CD4-positive, alpha-beta memory T cell (primary cell): ENCODE results near the gene KDM4C. TPM values are rescaled to one million over a fixed set of nuclear protein-coding genes. Genes with fewer than 3 reads are reported as not detected.
"Not testable (repeated sequence)": the region's sequence is repeated elsewhere in the genome, so short reads cannot be mapped to it uniquely, and the experiment has no call there.

Experiments
- CTCF ChIA-PET: fragments of 350-600 bp; sonication (Branson Sonifier 250); formaldehyde crosslinking; loops from one replicate; lab custom pipeline; 2021; ENCODE audit warnings: inconsistent platforms; ENCODE audit not compliant: partially characterized antibody; lab: Charles Lee
- POLR2A ChIA-PET: fragments of 350-600 bp; sonication (Branson Sonifier 250); formaldehyde crosslinking; loops from one replicate; lab custom pipeline; 2021; ENCODE audit not compliant: partially characterized antibody; lab: Charles Lee
- DNase-seq, 5 donors: peaks; one replicate each; pipeline versions ENCODE4 v3.0.0 to v3.0.0-alpha.2; 2020 to 2022; ENCODE audit warnings: mixed read lengths in 1 of 5
- H3K27ac ChIP-seq: one replicate; pipeline ENCODE4 v1.7.0; 2013; ENCODE audit warnings: low read depth, low read length
- H3K27me3 ChIP-seq: 2 replicates; pipeline ENCODE4 v1.7.0; 2013; ENCODE audit warnings: mild to moderate bottlenecking, low read length, moderate library complexity; ENCODE audit not compliant: insufficient read depth
- H3K36me3 ChIP-seq: 2 replicates; pipeline ENCODE4 v1.7.0; 2013; ENCODE audit warnings: mild to moderate bottlenecking, low read length, moderate library complexity; ENCODE audit not compliant: insufficient read depth
- H3K4me1 ChIP-seq: 2 replicates; pipeline ENCODE4 v1.7.0; 2013; ENCODE audit warnings: mild to moderate bottlenecking, low read length, moderate library complexity; ENCODE audit not compliant: insufficient read depth
- H3K4me3 ChIP-seq, 2 donors: one replicate each; pipeline ENCODE4 v1.7.0; 2013; ENCODE audit warnings: low read length in 2 of 2, mild to moderate bottlenecking in 1 of 2
- H3K9me3 ChIP-seq, 2 donors: one replicate each; pipeline ENCODE4 v1.7.0; 2013; ENCODE audit warnings: low read length in 2 of 2, control low read depth in 1 of 2; ENCODE audit not compliant: control insufficient read depth in 1 of 2
- H3K27ac Mint-ChIP-seq, 7 donors: one replicate each; pipeline ENCODE4 v1.8.0; 2020 to 2021; ENCODE audit warnings: mixed read lengths in 7 of 7, mild to moderate bottlenecking in 6 of 7, inconsistent platforms in 3 of 7, moderate library complexity in 3 of 7
- H3K27me3 Mint-ChIP-seq, 2 donors: one replicate each; pipeline ENCODE4 v1.8.0; 2020 to 2021; ENCODE audit warnings: mixed read lengths in 2 of 2
- H3K36me3 Mint-ChIP-seq, 2 donors: one replicate each; pipeline ENCODE4 v1.8.0; 2020 to 2021; ENCODE audit warnings: mixed read lengths in 2 of 2, inconsistent platforms in 1 of 2, mild to moderate bottlenecking in 1 of 2
- H3K4me1 Mint-ChIP-seq, 4 donors: one replicate each; pipeline ENCODE4 v1.8.0; 2020 to 2021; ENCODE audit warnings: mixed read lengths in 4 of 4, mild to moderate bottlenecking in 1 of 4
- H3K4me3 Mint-ChIP-seq, 8 donors: one replicate each; pipeline ENCODE4 v1.8.0; 2020 to 2021; ENCODE audit warnings: mixed read lengths in 8 of 8, mild to moderate bottlenecking in 7 of 8, moderate library complexity in 6 of 8, inconsistent platforms in 3 of 8
- H3K9me3 Mint-ChIP-seq, 8 donors: one replicate each; pipeline ENCODE4 v1.8.0; 2020 to 2021; ENCODE audit warnings: mixed read lengths in 8 of 8, mild to moderate bottlenecking in 5 of 8, inconsistent platforms in 3 of 8, moderate library complexity in 1 of 8
- intact Hi-C: fragments of 100-400 bp; cut with micrococcal nuclease; formaldehyde crosslinking; loops from one replicate; pipeline ENCODE4 v1.15.1; 2023
- polyA plus RNA-seq, 2 donors: library from polyadenylated mRNA; unstranded; fragments of 300-500 nt; fragmentation: Illumina TruSeq; gene quantifications; one replicate each; pipeline ENCODE4 v1.2.3, GENCODE V29; 2021
- total RNA-seq, 2 experiments: library from RNA; stranded (reverse); gene quantifications; one replicate each; pipeline ENCODE4 v1.2.3, GENCODE V29; 2021

The KDM4C gene
- total and polyA plus RNA-seq, 4 experiments from 2014 or later: 36.3 to 90.7 (median 58.8) TPM

DNA sequence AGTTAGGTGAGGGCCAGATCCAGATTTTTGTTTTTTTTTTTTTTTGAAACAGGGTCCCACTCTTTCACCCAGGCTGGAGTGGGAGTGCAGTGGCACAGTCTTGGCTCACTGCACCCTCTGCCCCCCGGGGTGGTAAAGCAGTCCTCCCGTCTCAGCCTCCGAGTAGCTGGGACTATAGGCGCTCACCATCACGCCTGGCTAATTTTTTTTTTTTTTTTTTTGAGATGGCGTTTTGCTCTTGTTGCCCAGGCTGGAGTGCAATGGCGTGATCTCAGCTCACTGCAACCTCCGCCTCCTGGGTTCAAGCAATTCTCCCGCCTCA is 31.2 kb downstream of the KDM4C start:
- peaks cover 40% of the 10 kb centered on the region for H3K4me1 ChIP-seq
- CTCF ChIA-PET, H3K27ac ChIP-seq: not testable (repeated sequence)

DNA sequence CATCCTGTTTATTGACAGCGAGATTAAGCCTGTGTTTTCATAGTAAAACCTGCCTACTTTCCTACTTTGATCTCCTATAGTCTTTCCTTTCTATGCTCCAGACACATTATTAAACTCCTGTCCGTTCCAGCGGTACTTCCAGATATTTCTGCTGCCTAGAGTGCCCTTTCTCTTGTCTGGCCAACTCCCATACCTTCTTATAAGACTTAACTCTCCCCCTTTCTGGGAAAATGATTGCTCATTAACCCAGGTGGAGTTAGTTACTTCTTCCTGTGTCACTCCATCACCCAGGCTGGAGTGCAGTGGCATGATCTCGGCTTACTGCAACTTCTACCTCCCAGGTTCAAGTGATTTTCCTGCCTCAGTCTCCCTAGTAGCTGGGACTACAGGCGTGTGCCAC is 33.1 kb downstream of the KDM4C start:
- POLR2A ChIA-PET: no interaction called here
- intact Hi-C loops: no loop called here
- Mint-ChIP-seq H3K4me3 (no peak overlapping the region), H3K4me1 (peaks cover 25 to 39% (median 32%) of the 10 kb centered on the region in 4 donors), H3K36me3 (peaks cover 26 to 27% of the 10 kb centered on the region in 2 donors), H3K27ac (peak overlapping the region in 4 of 7 donors; percentile 5 to 72 (median 52)), H3K27me3 (no peaks in the 10 kb centered on the region), H3K9me3 (no peaks in the 10 kb centered on the region)
- H3K36me3 ChIP-seq: peaks cover 10% of the 10 kb centered on the region
- H3K4me3 ChIP-seq: no peak overlapping the region
- peaks cover 23% of the 10 kb centered on the region for H3K4me1 ChIP-seq
- no peaks in the 10 kb centered on the region for H3K9me3 ChIP-seq
- CTCF ChIA-PET: no interaction called here
- H3K27me3 ChIP-seq: no peaks in the 10 kb centered on the region
- no peak for DNase-seq
- no peak overlapping the region for H3K27ac ChIP-seq

More for the DNA sequence above, 31.2 kb downstream of the KDM4C start:
- peaks cover 15 to 17% of the 10 kb centered on the region in 2 donors for H3K36me3 Mint-ChIP-seq
- DNase-seq, H3K36me3 ChIP-seq, H3K9me3 ChIP-seq, H3K9me3 Mint-ChIP-seq, H3K4me3 ChIP-seq, H3K27me3 ChIP-seq, intact Hi-C loops, POLR2A ChIA-PET, H3K27me3 Mint-ChIP-seq, H3K4me3 Mint-ChIP-seq: not testable (repeated sequence)
- H3K4me1 Mint-ChIP-seq: peaks cover 30 to 58% (median 43%) of the 10 kb centered on the region in 4 donors
- peak overlapping the region in 1 of 7 donors; percentile 76 for H3K27ac Mint-ChIP-seq

GRCh38 chr9:6793203-6793602 is 35.4 kb downstream of the KDM4C start:
- Histone ChIP-seq H3K36me3 (peaks cover 10% of the 10 kb centered on the region), H3K27ac (no peak overlapping the region), H3K4me1 (peaks cover 5% of the 10 kb centered on the region), H3K27me3 (no peaks in the 10 kb centered on the region), H3K4me3 (no peak overlapping the region), H3K9me3 (no peaks in the 10 kb centered on the region)
- POLR2A ChIA-PET: no interaction called here
- Mint-ChIP-seq H3K4me3 (no peak overlapping the region), H3K36me3 (peaks cover 41 to 44% of the 10 kb centered on the region in 2 donors), H3K9me3 (no peaks in the 10 kb centered on the region), H3K27ac (no peak overlapping the region), H3K4me1 (peaks cover 12 to 24% (median 18%) of the 10 kb centered on the region in 4 donors), H3K27me3 (no peaks in the 10 kb centered on the region)
- intact Hi-C loops: no loop called here
- CTCF ChIA-PET: no interaction called here
- no peak for DNase-seq

GRCh38 chr9:6794936-6795335 is 37.2 kb downstream of the KDM4C start:
- Mint-ChIP-seq H3K27me3 (no peaks in the 10 kb centered on the region), H3K9me3 (no peaks in the 10 kb centered on the region), H3K4me1 (peaks cover 5 to 19% (median 12%) of the 10 kb centered on the region in 4 donors), H3K4me3 (no peak overlapping the region), H3K36me3 (peaks cover 38 to 41% of the 10 kb centered on the region in 2 donors), H3K27ac (no peak overlapping the region)
- DNase-seq: no peak
- intact Hi-C loops: no loop called here
- Histone ChIP-seq H3K4me3 (no peak overlapping the region), H3K36me3 (peaks cover 10% of the 10 kb centered on the region), H3K9me3 (no peaks in the 10 kb centered on the region), H3K27me3 (no peaks in the 10 kb centered on the region), H3K27ac (no peak overlapping the region), H3K4me1 (no peaks in the 10 kb centered on the region)
- CTCF ChIA-PET: no interaction called here
- POLR2A ChIA-PET: no interaction called here

DNA sequence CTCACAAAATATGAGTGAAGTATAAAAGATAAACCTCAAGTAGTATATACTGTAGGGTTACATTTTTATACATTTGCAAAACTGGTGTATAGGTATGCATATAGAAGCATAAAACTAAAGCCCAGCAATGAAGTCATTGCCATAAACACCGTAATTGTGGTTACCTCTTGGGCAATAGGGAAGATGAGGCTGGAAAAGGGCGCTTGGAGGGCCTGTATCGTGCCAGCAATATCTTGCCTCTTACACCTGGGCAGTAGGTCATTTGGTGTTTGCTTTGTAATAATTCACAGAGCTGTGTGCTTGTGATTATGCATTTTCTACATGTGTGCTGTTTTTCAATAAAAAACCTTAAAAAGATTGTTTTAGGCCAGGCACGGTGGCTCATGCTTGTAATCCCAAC is 45.2 kb downstream of the KDM4C start:
- H3K4me3 Mint-ChIP-seq: no peak overlapping the region
- POLR2A ChIA-PET: no interaction called here
- H3K36me3 Mint-ChIP-seq: peaks cover 20 to 22% of the 10 kb centered on the region in 2 donors
- intact Hi-C loops: no loop called here
- DNase-seq: no peak
- H3K27me3 Mint-ChIP-seq: no peaks in the 10 kb centered on the region
- H3K27ac Mint-ChIP-seq: no peak overlapping the region
- H3K27me3 ChIP-seq: no peaks in the 10 kb centered on the region
- CTCF ChIA-PET: no interaction called here
- no peaks in the 10 kb centered on the region for H3K9me3 Mint-ChIP-seq
- peaks cover 3% of the 10 kb centered on the region for H3K36me3 ChIP-seq
- no peaks in the 10 kb centered on the region for H3K4me1 ChIP-seq
- H3K9me3 ChIP-seq: no peaks in the 10 kb centered on the region
- H3K4me3 ChIP-seq: no peak overlapping the region
- H3K4me1 Mint-ChIP-seq: peaks cover 0 to 11% (median 6%) of the 10 kb centered on the region in 4 donors
- H3K27ac ChIP-seq: no peak overlapping the region

DNA sequence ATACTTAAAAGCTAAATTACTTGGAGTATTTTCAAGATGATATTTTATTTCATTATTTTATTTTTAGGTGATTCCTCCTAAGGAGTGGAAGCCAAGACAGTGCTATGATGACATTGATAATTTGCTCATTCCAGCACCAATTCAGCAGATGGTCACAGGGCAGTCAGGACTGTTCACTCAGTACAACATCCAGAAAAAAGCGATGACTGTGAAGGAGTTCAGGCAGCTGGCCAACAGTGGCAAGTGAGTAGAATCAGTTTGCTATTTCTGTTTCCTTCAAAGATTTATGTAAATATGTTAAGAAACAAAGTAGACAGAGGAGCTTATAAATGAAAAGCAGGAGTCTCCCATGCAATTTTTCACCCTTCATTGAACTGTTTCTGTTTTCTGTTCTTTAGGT is 47.8 kb downstream of the KDM4C start:
- H3K9me3 ChIP-seq: no peaks in the 10 kb centered on the region
- peaks cover 3% of the 10 kb centered on the region for H3K36me3 ChIP-seq
- H3K4me3 ChIP-seq: no peak overlapping the region
- Mint-ChIP-seq H3K4me1 (peaks cover 0 to 11% (median 7%) of the 10 kb centered on the region in 4 donors), H3K4me3 (no peak overlapping the region), H3K27me3 (no peaks in the 10 kb centered on the region), H3K27ac (peak overlapping the region in 2 of 7 donors; percentile 9 to 29), H3K9me3 (no peaks in the 10 kb centered on the region), H3K36me3 (peaks cover 20 to 33% of the 10 kb centered on the region in 2 donors)
- no peaks in the 10 kb centered on the region for H3K27me3 ChIP-seq
- intact Hi-C loops: no loop called here
- CTCF ChIA-PET: interaction anchor here (0.8 kb wide), 1 partner anchor 22 kb away, joined by 3 read pairs; no protein-coding TSS in a partner anchor
- DNase-seq: no peak
- H3K27ac ChIP-seq: no peak overlapping the region
- no peaks in the 10 kb centered on the region for H3K4me1 ChIP-seq
- POLR2A ChIA-PET: no interaction called here

- H3K27me3 ChIP-seq, H3K9me3 Mint-ChIP-seq, intact Hi-C loops, H3K4me3 Mint-ChIP-seq, H3K27ac ChIP-seq, H3K9me3 ChIP-seq, POLR2A ChIA-PET, H3K27me3 Mint-ChIP-seq, H3K4me3 ChIP-seq, CTCF ChIA-PET, H3K4me1 ChIP-seq, H3K36me3 ChIP-seq, DNase-seq: not testable (repeated sequence)
- Mint-ChIP-seq H3K27ac (peak overlapping the region in 1 of 7 donors; percentile 29), H3K4me1 (peaks cover 0 to 11% (median 7%) of the 10 kb centered on the region in 4 donors), H3K36me3 (peaks cover 20 to 33% of the 10 kb centered on the region in 2 donors)
Measured at GRCh38 chr9:6806318-6806717, 48.5 kb downstream of the KDM4C start.

DNA sequence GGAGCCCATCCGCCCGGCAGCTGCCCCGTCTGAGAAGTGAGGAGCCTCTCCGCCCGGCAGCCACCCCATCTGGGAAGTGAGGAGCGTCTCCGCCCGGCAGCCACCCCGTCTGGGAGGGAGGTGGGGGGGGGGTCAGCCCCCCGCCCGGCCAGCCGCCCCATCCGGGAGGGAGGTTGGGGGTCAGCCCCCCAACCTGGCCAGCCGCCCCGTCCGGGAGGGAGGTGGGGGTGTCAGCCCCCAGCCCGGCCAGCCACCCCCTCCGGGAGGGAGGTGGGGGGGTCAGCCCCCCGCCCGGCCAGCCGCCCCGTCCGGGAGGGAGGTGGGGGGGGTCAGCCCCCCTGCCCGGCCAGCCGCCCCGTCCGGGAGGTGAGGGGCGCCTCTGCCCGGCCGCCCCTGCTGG is 49.9 kb downstream of the KDM4C start:
- CTCF ChIA-PET, H3K4me3 ChIP-seq, H3K27me3 Mint-ChIP-seq, H3K36me3 ChIP-seq, H3K27ac Mint-ChIP-seq, DNase-seq, H3K4me1 ChIP-seq, H3K27ac ChIP-seq, H3K9me3 ChIP-seq, POLR2A ChIA-PET, H3K27me3 ChIP-seq, H3K9me3 Mint-ChIP-seq, H3K4me3 Mint-ChIP-seq, intact Hi-C loops: not testable (repeated sequence)
- Mint-ChIP-seq H3K4me1 (peaks cover 4 to 11% (median 9%) of the 10 kb centered on the region in 4 donors), H3K36me3 (peaks cover 20 to 35% of the 10 kb centered on the region in 2 donors)
